Measurements from ENCODE around the gene CA6.

DNA sequence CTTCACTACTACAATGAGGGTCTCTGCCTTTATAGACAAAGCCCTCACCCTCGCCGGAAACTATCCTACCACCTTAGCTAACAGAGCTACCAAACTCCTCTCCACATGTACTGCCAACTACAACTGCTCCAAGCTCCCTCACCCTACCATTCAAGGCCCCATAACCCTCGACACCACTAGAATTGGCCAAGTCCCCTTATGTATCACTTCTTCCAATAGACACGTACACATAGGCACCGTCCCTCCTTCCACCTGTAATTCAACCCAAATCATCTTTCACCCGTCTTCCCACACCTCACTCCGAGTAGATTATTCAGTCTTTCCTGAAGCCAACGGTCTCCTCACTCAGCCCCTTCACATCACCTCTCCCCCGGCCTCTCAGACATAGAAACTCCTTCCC lies 19.7 kb upstream of the CA6 start:
- TF ChIP-seq EZH2phosphoT487 (IDR thresholded peaks at IDR 0.05; ENCODE audit: borderline replicate concordance), result no peak
- TF ChIP-seq CTCF (conservative IDR thresholded peaks at IDR 0.05; ENCODE audit: low read length), result no peak

Data from Loucy (cell line).